Umbilical cord (tissue), 2 donors: Measurements from ENCODE around the gene BPIFB1. TPM values are rescaled to one million over a fixed set of nuclear protein-coding genes. Genes with fewer than 3 reads are reported as not detected.
A peak's percentile ranks its signal among the peaks of the same experiment; 100 is the strongest.

Experiments used
- DNase-seq: peaks from one replicate; pipeline ENCODE4 v3.0.0-alpha.2; 2015; ENCODE audit warnings: low spot score
- total RNA-seq: library from RNA; depleted of rRNA; stranded (reverse); fragments of >200 nt; gene quantifications from one replicate; pipeline ENCODE4 v1.2.3, GENCODE V29; 2014; ENCODE audit warnings: low replicate concordance; ENCODE audit not compliant: insufficient read depth

BPIFB1 gene, protein sequence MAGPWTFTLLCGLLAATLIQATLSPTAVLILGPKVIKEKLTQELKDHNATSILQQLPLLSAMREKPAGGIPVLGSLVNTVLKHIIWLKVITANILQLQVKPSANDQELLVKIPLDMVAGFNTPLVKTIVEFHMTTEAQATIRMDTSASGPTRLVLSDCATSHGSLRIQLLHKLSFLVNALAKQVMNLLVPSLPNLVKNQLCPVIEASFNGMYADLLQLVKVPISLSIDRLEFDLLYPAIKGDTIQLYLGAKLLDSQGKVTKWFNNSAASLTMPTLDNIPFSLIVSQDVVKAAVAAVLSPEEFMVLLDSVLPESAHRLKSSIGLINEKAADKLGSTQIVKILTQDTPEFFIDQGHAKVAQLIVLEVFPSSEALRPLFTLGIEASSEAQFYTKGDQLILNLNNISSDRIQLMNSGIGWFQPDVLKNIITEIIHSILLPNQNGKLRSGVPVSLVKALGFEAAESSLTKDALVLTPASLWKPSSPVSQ
- total RNA-seq = 1.4 TPM

DNA sequence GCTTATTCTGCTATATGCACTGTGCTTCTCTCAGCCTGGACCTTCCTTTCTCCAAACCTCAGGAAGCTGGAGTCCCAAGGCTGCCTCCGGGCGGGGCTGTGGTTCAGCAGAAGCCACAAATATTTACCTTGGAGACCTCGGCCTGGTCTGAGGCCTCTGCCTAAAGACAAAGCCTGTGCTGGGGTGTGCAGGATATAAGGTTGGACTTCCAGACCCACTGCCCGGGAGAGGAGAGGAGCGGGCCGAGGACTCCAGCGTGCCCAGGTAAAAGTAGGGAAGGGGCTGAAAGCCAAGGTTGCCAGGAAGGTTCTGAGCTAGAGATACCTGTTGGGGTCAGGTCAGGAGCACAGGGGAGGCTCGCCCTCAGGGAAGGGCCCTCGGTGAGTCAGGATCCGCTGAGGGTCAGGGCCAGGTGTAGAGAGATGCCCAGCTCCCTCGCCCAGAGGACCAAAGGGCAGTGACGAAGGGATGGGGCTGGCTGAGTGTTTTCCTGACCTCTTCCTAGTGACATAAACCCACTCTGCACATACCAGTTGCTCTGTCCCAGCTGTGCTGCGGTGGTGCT is at the start of gene BPIFB1:
TSS of gene BPIFB1 (plus strand) at position 224 of the 565 bp plus-strand sequence. CDS start 2,860 bp downstream, outside the sequence.
- no peak for DNase-seq

DNA sequence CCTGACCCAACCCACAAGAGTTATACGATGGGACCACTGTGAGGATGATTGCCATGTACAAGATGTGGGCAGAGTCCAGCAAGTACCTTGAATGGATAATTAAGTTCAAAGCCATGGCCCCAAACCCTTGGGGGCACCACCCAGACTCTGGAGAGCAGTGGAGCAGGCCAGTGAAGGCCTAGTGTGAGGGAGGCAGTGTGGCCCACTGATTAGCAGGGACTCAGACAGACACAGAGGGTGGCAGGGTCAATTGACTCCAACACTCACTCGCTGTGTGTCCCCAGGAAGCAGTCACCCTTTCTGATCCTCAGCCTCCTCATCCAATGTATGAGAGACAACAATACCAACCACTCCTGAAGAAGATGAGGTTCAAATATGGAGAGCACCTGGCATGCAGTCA is 49.0 kb upstream of the BPIFB1 start:
- DNase-seq = no peak

DNA sequence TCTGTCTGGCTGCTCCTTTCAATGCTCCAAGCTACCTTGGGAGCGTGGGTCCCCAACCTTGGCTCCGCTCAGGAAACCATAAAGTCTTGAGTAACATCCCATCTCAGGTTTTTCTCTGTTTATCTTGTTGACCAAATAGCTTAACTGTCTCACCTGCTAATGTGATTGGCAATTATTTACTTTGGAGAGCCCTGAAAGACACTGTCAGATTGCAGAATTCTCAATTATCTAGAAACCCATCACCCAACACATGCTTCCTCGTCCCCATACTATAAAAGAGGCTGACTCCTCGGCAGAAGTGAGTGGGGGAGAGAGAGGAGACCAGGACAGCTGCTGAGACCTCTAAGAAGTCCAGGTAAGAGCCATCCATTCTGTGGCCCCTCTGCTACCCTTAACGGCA is 47.3 kb upstream of the BPIFB1 start, which contains the start of gene BPIFA1:
TSS of gene BPIFA1 (plus strand) at position 301 of the 400 bp plus-strand sequence. CDS start 1,716 bp downstream, outside the sequence.
- DNase-seq = no peak

GRCh38 chr20:33236351-33236750 is 46.7 kb upstream of the BPIFB1 start:
- DNase-seq = no peak

GRCh38 chr20:33237989-33238388 is 45.0 kb upstream of the BPIFB1 start:
- DNase-seq = no peak

DNA sequence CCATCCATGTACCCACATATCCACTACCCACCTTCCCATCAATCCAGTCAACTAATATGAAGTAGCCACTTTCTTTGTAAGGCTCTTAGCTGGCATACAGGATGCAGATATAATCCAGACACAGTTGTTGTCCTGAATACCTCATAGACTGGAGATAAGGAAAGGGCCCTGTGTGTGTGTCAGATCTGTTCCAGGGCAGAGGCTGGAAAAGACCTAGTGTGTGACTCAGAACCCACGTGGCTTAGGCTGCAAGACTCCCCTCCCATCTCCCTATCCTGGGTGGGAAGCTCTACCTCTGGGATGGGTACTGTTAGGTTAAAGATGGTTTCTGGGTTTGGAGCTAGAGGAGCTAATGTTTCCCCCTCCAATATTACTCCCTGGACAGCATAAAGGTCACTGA is 43.6 kb upstream of the BPIFB1 start:
- DNase-seq = no peak

- DNase-seq = no peak
Measured at GRCh38 chr20:33239979-33240736, 42.9 kb upstream of the BPIFB1 start.

DNA sequence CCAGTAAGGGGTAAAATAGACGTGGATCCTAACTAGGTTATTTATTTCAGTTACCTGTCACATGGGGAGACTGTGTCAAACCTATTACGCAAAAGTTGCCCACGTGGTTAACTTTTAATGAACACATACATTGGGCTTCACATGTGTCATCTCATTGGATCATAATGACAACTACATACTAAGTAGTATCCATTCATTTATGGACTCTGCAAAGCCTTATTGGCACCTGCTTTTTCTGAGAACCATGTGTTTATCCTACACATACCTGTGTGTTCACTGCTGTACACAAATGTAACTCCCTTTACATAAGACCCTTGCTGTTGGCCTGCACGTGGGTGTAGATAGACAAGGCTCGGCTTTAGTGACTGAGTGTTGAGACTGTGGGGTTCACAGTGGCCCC is 42.1 kb upstream of the BPIFB1 start:
- no peak for DNase-seq

DNA sequence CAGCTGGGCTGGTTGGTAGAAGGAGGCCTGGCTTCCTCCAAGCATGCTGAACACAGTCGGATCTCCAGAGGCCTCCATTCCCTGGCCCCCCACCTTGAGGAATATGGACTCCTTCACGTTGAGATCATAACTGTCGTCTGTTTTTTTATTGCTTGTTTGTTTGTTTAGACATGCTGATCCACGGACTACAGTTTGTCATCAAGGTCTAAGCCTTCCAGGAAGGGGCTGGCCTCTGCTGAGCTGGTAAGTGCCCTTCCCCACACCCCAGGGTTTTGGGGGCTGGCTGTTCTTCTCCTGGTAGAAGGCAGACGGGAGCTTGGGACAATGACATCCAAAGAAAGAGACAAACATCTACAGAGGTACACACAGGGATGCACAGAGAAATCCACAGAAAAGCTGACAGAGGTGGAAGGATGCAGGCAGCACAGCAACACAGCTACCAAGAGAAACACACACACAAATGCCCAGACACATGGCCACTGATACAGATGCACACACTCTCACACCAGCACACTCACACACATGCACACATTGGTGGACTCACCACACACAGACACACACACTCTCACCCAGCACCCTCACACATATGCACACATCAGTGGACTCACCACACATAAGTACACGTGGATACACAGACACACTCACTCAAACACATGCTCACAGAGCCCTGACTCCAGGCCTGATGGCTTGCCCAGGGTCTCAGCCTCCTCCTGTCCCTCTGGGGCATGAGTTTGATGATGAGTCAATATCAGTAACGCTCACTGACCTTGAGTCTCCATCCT is 40.5 kb upstream of the BPIFB1 start:
- no peak for DNase-seq

- DNase-seq = no peak
Measured at GRCh38 chr20:33246077-33246476, 36.9 kb upstream of the BPIFB1 start.

GRCh38 chr20:33249456-33249855 is 33.6 kb upstream of the BPIFB1 start:
- DNase-seq = no peak

DNA sequence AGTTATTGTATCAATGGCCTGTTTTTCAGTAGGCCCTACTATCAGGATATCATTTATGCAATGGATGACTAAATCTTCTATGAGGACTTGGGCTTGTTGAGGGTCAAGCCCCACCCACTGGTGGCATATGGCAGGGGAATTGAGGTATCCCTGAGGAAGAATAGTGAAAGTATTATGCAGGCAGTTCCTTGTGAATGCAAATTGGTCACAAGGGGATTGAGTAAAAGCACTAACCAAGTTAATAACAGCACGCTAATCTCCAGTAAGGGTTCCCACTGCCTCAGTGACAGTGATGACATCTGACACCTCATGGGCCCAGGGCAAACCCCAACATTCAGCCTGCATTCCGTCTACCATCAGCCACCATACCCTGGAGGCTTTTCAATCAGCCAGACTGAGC is 32.3 kb upstream of the BPIFB1 start:
- DNase-seq = no peak

- no peak for DNase-seq
Measured at GRCh38 chr20:33251496-33251895, 31.5 kb upstream of the BPIFB1 start.

- no peak for DNase-seq
Measured at GRCh38 chr20:33252460-33252859, 30.6 kb upstream of the BPIFB1 start.

DNA sequence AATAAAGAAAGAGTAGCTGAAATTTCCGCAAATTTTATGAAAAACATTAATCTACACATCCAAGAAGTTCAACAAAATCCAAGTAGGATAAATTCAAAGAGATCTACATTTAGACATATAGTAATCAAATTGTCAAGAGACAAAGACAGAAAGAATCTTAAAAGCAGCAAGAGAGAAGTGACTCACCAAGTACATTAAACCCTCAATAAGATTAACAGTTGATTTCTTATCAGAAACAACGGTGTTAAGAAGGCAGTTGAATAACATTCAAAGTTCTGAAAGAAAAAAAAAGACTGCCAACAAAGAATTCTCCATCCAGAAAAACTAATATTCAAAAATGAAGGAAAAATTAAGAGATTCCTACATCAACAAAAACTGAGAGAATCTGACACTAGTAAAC is 28.0 kb upstream of the BPIFB1 start:
- no peak for DNase-seq

- DNase-seq = no peak
Measured at GRCh38 chr20:33257237-33257636, 25.8 kb upstream of the BPIFB1 start.

DNA sequence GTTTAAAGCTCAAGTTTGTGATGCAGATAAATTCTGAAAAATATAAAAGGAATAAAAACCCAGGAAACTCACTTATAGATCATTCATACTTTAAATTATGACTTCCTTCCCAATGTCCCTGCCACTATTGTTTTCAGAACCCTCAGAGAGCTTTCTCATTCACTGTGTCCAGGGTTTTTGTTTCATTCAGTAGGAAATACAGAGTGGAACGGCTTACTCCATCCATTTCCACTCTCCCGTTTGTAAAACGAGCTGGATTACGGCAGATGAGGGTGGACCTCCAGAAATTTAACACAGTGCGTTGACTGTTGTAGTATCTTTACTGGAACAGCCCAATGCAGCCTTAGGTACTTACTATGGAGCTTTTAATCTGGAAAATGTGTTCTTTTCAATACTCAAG is 23.6 kb upstream of the BPIFB1 start:
- DNase-seq = no peak

DNA sequence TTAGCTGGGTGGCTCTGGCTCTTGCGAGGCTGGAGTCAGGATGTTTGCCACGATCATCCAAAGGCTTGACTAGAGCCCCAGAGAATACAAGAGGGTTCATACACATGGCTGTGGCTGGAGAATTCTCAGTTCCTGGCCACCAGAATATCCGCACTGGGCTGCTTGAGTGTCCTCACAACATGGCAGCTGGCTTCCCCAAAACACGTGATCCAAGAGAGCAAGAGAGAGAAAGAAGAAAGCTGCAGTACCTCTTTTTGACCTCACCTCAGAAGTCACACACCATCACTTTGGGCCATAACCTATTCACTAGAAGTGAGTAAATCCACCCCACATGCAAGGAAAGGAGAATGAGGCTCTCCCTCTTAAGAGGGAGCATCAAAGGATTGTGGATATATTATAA is 21.5 kb upstream of the BPIFB1 start:
- DNase-seq = no peak

DNA sequence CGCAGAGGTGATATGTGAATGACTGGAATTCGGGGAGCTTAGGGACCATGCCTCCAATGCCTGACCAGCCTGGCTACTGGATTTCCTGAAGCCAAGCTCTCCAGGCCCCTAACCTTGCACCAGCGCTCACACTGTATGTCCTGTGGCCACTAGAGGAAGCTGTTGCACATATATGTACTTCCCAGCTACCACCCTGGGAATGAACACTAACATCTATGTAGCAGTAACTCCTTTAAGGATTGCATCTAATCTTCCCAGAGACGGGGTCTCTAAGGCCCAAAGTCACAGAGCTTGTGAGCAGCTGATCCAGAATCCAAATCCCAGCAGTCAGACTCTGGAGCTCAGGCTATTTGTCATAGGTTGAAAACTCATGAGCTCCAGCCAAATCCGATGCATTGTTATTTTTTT is 20.4 kb upstream of the BPIFB1 start:
- DNase-seq = peak; percentile 31

DNA sequence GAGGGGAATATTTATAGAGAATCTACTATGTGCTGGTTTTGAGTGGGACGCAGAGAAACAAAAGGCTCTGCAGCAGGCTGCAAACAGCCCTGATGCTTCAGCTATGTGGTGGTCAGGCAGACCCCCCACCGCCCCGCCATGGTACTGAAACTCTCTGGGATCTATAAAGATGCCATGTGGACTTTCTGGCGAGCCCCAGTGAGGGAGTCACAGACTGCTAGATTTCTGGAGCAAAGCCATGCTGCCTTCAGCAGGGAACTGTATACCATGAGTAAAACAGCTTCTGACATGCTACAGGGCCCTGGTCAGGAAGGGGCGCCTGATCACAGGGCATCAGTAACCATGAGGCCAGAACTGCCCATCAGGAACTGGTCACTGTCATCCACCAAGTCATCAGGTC is 19.2 kb upstream of the BPIFB1 start:
- DNase-seq = no peak

GRCh38 chr20:33267701-33268100 is 15.3 kb upstream of the BPIFB1 start:
- DNase-seq = no peak
